CD4-positive, CD25-positive, alpha-beta regulatory T cell (primary cell): ENCODE data around the gene METTL1. TPM values are rescaled to one million over a fixed set of nuclear protein-coding genes. Genes with fewer than 3 reads are reported as not detected.

ENCODE experiments used
- ATAC-seq, 2 donors: fragments of 150-1000 bp; cut with Tn5 transposase; one replicate each; pipeline ENCODE4 v1.10.0; 2021; ENCODE audit warnings: low read depth in 2 of 2, moderate number of reproducible peaks in 2 of 2, moderate library complexity in 1 of 2
- DNase-seq, 3 donors: peaks; one replicate each; pipeline versions ENCODE4 v3.0.0 to v3.0.0-alpha.2; 2012 to 2022; ENCODE audit warnings: mixed read lengths in 1 of 3
- H3K27ac ChIP-seq: one replicate; pipeline ENCODE4 v1.7.0; 2013; ENCODE audit warnings: mild to moderate bottlenecking, low read length; ENCODE audit not compliant: insufficient read depth, poor library complexity, severe bottlenecking
- H3K27me3 ChIP-seq: one replicate; pipeline ENCODE4 v1.7.0; 2013; ENCODE audit warnings: low read length; ENCODE audit not compliant: control insufficient read depth, insufficient read depth
- H3K36me3 ChIP-seq: one replicate; pipeline ENCODE4 v1.7.0; 2013; ENCODE audit warnings: mild to moderate bottlenecking, low read length, moderate library complexity; ENCODE audit not compliant: control insufficient read depth, insufficient read depth
- H3K4me1 ChIP-seq: 2 replicates; pipeline ENCODE4 v1.7.0; 2013; ENCODE audit warnings: mild to moderate bottlenecking, low read length; ENCODE audit not compliant: insufficient read depth, control insufficient read depth, poor library complexity, severe bottlenecking
- H3K4me3 ChIP-seq: one replicate; pipeline ENCODE4 v1.7.0; 2013; ENCODE audit warnings: low read depth, mild to moderate bottlenecking, low read length, moderate library complexity
- H3K9me3 ChIP-seq, 2 experiments: 1 replicate in 1 of 2; 2 replicates in 1 of 2; pipeline ENCODE4 v1.7.0; 2013; ENCODE audit warnings: low read length in 2 of 2, mild to moderate bottlenecking in 1 of 2, moderate library complexity in 1 of 2; ENCODE audit not compliant: control insufficient read depth in 2 of 2
- H3K27ac Mint-ChIP-seq, 3 donors: one replicate each; pipeline ENCODE4 v1.8.0; 2020 to 2022; ENCODE audit warnings: mild to moderate bottlenecking in 3 of 3, mixed read lengths in 3 of 3, moderate library complexity in 2 of 3
- H3K27me3 Mint-ChIP-seq: one replicate; pipeline ENCODE4 v1.8.0; 2022; ENCODE audit warnings: mild to moderate bottlenecking, mixed read lengths
- H3K36me3 Mint-ChIP-seq: one replicate; pipeline ENCODE4 v1.8.0; 2020; ENCODE audit warnings: mixed read lengths
- H3K4me1 Mint-ChIP-seq, 4 donors: one replicate each; pipeline ENCODE4 v1.8.0; 2020 to 2022; ENCODE audit warnings: mixed read lengths in 4 of 4, mild to moderate bottlenecking in 1 of 4
- H3K4me3 Mint-ChIP-seq, 4 donors: one replicate each; pipeline ENCODE4 v1.8.0; 2020 to 2022; ENCODE audit warnings: mild to moderate bottlenecking in 4 of 4, mixed read lengths in 4 of 4, moderate library complexity in 3 of 4
- H3K9me3 Mint-ChIP-seq, 7 donors: one replicate each; pipeline ENCODE4 v1.8.0; 2020 to 2022; ENCODE audit warnings: mixed read lengths in 7 of 7, mild to moderate bottlenecking in 3 of 7, moderate library complexity in 2 of 7
- polyA plus RNA-seq, 4 donors: library from polyadenylated mRNA; unstranded; fragments of 300-500 nt; fragmentation: Illumina TruSeq; gene quantifications; one replicate each; pipeline ENCODE4 v1.2.3, GENCODE V29; 2021
- total RNA-seq: library from RNA; stranded (reverse); gene quantifications from one replicate; pipeline ENCODE4 v1.2.3, GENCODE V29; 2022

The METTL1 gene
- total and polyA plus RNA-seq, 5 donors from 2014 or later = 3.5 to 10.8 (median 7.1) TPM

DNA sequence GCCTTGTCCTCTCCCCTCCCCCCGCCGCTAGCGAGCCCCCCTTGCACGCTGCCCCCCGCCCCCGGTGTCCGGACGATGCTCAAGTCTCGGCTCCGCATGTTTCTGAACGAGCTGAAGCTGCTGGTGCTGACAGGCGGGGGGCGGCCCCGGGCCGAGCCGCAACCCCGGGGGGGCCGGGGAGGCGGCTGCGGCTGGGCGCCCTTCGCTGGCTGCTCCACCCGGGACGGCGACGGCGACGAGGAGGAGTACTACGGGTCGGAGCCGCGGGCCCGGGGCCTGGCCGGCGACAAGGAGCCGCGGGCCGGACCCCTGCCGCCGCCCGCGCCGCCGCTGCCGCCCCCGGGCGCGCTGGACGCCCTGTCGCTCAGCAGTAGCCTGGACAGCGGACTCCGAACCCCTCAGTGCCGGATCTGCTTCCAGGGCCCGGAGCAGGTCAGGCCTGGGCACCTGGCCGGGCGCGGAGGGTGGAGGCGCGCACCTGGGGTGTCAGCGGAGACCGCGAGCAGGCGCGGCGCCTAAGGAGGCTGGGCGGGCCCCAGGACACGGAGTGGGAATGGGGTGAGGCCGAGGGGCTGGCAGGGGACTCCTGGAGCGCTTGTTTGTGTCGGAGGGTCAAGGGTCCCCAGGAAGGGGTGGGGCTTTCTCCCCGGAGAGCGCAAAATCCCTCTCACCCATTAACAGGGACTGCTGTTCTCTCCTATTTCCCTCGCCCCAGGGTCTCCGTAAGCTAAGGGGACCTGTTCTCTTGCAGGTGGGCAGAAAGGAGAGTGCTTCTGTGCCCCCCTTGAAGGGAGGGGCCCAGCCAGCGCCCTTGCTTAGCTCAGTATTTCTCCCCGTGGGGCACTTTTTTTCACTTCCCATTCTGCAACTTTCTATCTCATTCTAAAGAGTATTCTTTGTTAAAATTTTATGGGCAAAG is 16.2 kb downstream of the METTL1 start:
- no peak for ATAC-seq
- peaks cover 22 to 71% (median 51%) of the 10 kb centered on the region in 4 donors for H3K4me1 Mint-ChIP-seq
- peak overlapping the region; percentile 73 for H3K4me3 ChIP-seq

DNA sequence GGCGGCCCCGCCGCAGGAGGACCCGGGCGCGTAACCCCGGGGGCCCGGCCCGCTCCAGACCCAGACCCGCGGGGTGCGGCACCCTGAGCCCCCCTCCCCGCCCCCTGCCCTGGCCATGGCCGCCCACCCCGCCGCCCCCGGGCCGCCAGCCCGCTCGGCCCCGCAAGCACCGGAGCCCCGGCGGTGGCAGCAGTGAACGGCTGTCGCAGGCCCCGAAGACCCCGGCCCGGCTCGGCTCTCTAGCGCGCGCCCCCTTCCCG is 16.8 kb downstream of the METTL1 start:
- peaks cover 13% of the 10 kb centered on the region for H3K36me3 Mint-ChIP-seq
- DNase-seq = no peak
- H3K27me3 ChIP-seq = no peaks in the 10 kb centered on the region
- H3K27me3 Mint-ChIP-seq = peaks cover 4% of the 10 kb centered on the region
- H3K4me3 Mint-ChIP-seq = no peak overlapping the region
- no peak for ATAC-seq
- peaks cover 22% of the 10 kb centered on the region for H3K36me3 ChIP-seq
- H3K27ac Mint-ChIP-seq = no peak overlapping the region
- peak overlapping the region; percentile 92 for H3K27ac ChIP-seq
- peaks cover 22 to 76% (median 50%) of the 10 kb centered on the region in 4 donors for H3K4me1 Mint-ChIP-seq
- H3K9me3 Mint-ChIP-seq = no peaks in the 10 kb centered on the region
- no peaks in the 10 kb centered on the region for H3K9me3 ChIP-seq
- H3K4me3 ChIP-seq = no peak overlapping the region
- H3K4me1 ChIP-seq = peaks cover 49% of the 10 kb centered on the region

More for the DNA sequence above, 16.2 kb downstream of the METTL1 start:
- peak overlapping the region; percentile 86 to 97 (median 92) for H3K4me3 Mint-ChIP-seq
- no peaks in the 10 kb centered on the region for H3K9me3 ChIP-seq
- no peaks in the 10 kb centered on the region for H3K9me3 Mint-ChIP-seq
- peaks cover 49% of the 10 kb centered on the region for H3K4me1 ChIP-seq
- peak overlapping the region; percentile 88 to 95 (median 93) for H3K27ac Mint-ChIP-seq
- no peaks in the 10 kb centered on the region for H3K27me3 ChIP-seq
- peaks cover 21% of the 10 kb centered on the region for H3K36me3 ChIP-seq
- peak in 2 of 3 donors; percentile 37 to 38 for DNase-seq
- H3K36me3 Mint-ChIP-seq = peaks cover 8% of the 10 kb centered on the region
- peaks cover 4% of the 10 kb centered on the region for H3K27me3 Mint-ChIP-seq
- H3K27ac ChIP-seq = peak overlapping the region; percentile 92

DNA sequence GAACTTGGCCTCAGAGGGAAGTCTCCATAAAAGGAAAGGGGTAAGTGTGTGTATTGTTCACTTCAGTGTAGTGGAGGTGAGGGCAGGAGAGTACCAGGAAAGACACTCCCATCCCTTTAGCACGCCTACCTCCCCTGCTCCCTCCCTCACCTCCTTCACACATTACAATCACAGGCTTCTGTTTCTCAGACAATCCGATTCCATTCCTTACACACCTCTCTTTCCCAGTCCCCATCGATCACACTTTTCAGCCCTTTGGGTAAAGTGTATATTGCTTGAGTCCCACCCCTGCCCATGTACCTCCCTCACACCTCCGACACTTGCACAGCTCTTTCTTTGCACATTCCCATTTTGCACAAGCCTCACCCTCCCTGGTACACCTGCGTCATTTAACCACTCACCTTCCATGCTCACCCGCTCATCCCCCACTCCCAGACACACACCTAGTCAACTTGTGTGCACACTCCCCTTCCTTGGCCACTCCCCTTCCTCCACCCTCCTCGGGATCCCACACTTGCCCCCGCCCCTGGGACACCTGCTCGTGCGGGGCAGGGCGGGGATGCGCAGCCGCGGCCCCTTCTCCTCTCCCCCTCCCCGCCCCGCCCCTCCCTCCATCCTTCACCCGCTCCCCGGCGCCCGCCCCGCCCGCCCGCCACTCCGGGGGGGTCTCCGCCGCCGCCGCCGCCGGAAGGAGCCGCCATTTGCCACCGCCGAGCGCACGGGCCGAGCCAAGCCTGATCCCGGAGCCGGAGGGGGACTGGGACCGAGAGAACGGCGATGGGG is 17.3 kb downstream of the METTL1 start, which contains the start of gene MARCHF9:
MARCHF9 (plus strand) TSS at position 693 of the 783 bp plus-strand sequence. CDS start 426 bp downstream, outside the sequence.
- no peaks in the 10 kb centered on the region for H3K9me3 Mint-ChIP-seq
- peak within 1 kb of the TSS; percentile 95 to 99 (median 98) for H3K27ac Mint-ChIP-seq
- H3K27me3 ChIP-seq = no peaks in the 10 kb centered on the region
- peaks cover 24% of the 10 kb centered on the region for H3K36me3 ChIP-seq
- ATAC-seq (peak; percentile 23 to 30), DNase-seq (peak; percentile 80 to 93 (median 87))
- peaks cover 22 to 71% (median 47%) of the 10 kb centered on the region in 4 donors for H3K4me1 Mint-ChIP-seq
- peak within 1 kb of the TSS; percentile 94 to 98 (median 96) for H3K4me3 Mint-ChIP-seq
- H3K27ac ChIP-seq = peak within 1 kb of the TSS; percentile 92
- H3K4me3 ChIP-seq = peak within 1 kb of the TSS; percentile 74
- H3K27me3 Mint-ChIP-seq = peaks cover 4% of the 10 kb centered on the region
- H3K36me3 Mint-ChIP-seq = peaks cover 13% of the 10 kb centered on the region
- no peaks in the 10 kb centered on the region for H3K9me3 ChIP-seq
- peaks cover 49% of the 10 kb centered on the region for H3K4me1 ChIP-seq

DNA sequence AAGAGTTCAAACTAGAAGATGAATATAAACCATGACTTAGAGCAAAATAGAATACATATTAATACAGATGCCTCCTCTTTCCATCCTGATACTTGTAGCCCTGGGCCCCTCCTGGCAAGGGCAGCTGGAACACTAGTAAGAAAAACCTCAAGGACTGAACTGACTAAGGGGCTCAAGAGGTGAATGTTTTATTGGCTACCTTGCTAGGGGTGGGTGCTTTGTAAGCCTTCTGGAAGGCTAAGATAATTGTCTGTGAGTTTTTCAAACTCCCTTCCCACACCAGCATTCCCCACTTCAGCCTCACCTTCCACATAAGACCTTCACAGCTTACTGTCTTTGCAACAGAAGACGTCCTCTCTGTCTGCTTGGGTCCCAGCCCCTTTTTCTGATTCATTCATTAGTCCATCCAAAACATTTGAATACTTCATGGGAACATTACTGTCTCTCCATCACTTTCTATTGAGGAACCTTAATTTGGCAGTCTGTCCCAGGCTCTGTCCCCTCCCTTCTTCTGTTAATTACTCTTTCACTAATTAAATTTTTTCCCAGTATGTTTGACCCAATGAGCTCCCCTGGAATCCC is 18.1 kb downstream of the METTL1 start:
- Mint-ChIP-seq H3K4me1 (peaks cover 22 to 68% (median 41%) of the 10 kb centered on the region in 4 donors), H3K36me3 (peaks cover 8% of the 10 kb centered on the region), H3K27me3 (peaks cover 4% of the 10 kb centered on the region), H3K9me3 (no peaks in the 10 kb centered on the region), H3K4me3 (peak overlapping the region; percentile 90 to 98 (median 96)), H3K27ac (peak overlapping the region; percentile 95 to 99 (median 98))
- no peak for DNase-seq
- Histone ChIP-seq H3K4me3 (peak overlapping the region; percentile 74), H3K27ac (peak overlapping the region; percentile 92), H3K4me1 (peaks cover 49% of the 10 kb centered on the region), H3K27me3 (no peaks in the 10 kb centered on the region), H3K36me3 (peaks cover 25% of the 10 kb centered on the region), H3K9me3 (no peaks in the 10 kb centered on the region)
- ATAC-seq = no peak

DNA sequence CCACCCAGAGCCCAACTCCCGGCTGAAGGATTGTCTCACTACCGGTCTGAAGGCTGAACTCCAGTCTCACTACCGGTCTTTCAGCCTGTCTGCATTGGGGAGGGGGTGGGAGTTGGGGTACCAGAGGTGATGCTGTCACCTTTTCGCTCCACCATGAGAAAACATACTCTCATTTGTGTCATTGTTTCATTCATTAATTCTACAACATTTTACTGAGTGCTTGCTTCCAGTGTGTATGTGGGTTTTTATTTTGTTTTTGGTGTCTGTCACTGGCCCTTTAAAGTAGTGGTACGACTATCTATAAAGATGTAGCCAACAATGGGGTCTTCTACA is 19.3 kb downstream of the METTL1 start:
- no peaks in the 10 kb centered on the region for H3K27me3 ChIP-seq
- H3K4me3 ChIP-seq = peak overlapping the region; percentile 69
- H3K9me3 ChIP-seq = no peaks in the 10 kb centered on the region
- Mint-ChIP-seq H3K4me1 (peaks cover 22 to 63% (median 41%) of the 10 kb centered on the region in 4 donors), H3K27me3 (peaks cover 4% of the 10 kb centered on the region), H3K36me3 (peaks cover 10% of the 10 kb centered on the region), H3K9me3 (no peaks in the 10 kb centered on the region), H3K27ac (peak overlapping the region; percentile 62 to 99 (median 98)), H3K4me3 (peak overlapping the region; percentile 90 to 98 (median 93))
- H3K4me1 ChIP-seq = peaks cover 49% of the 10 kb centered on the region
- peaks cover 20% of the 10 kb centered on the region for H3K36me3 ChIP-seq
- DNase-seq (no peak), ATAC-seq (no peak)
- H3K27ac ChIP-seq = peak overlapping the region; percentile 92

DNA sequence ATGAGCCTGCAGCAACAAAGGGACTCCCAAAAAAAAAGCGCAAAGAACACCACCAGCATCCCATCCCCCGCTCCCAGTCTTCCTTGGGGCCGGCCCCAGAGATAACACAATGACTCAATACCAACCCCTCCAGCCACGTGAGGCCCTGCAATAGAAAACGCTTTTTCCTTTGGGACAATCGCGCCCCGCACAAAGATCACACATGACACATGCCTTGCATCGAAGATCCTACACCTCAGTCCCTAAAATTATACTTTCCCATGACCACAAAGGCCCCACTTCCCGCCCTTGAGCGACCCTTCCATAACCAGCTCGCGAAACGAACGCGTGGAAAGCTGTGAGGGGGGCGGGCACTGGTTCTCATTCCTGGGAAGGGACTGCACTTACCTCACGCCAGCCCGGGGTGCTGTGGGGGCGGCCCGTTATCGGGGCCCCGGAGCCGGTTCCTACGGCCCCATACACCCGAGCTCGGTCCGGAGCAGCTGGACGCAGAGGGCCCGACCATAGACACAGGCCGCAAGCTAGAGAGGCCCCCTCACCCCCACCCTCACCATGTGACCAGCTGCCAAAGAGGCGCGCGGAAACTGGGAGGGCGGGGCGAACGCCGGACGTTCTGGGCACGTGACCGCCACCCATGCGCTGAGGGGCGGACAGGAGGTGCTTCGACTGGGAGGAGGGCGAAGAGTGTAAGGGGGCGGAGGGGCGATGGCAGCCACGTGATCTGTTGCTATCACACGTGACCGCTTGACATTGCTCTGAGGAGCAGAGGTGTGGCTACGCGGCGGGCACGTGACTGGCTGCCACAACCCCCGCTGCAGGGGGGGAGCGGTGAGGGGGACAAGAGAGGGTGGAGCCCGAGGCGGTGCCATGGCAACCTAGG is 19.9 kb downstream of the METTL1 start, which contains the start of gene CDK4:
CDK4 (minus strand) TSS at position 523 of the 880 bp plus-strand sequence. CDS start 593 bp downstream, outside the sequence.
- H3K27me3 Mint-ChIP-seq = peaks cover 4% of the 10 kb centered on the region
- Histone ChIP-seq H3K9me3 (no peaks in the 10 kb centered on the region), H3K27me3 (no peaks in the 10 kb centered on the region), H3K4me3 (peak within 1 kb of the TSS; percentile 69), H3K4me1 (peaks cover 47% of the 10 kb centered on the region), H3K36me3 (peaks cover 24% of the 10 kb centered on the region), H3K27ac (peak within 1 kb of the TSS; percentile 92)
- peak within 1 kb of the TSS; percentile 69 to 99 (median 98) for H3K27ac Mint-ChIP-seq
- peaks cover 10% of the 10 kb centered on the region for H3K36me3 Mint-ChIP-seq
- H3K9me3 Mint-ChIP-seq = no peaks in the 10 kb centered on the region
- peak within 1 kb of the TSS; percentile 90 to 98 (median 93) for H3K4me3 Mint-ChIP-seq
- H3K4me1 Mint-ChIP-seq = peaks cover 22 to 61% (median 42%) of the 10 kb centered on the region in 4 donors
- peak; percentile 83 to 85 for ATAC-seq
- DNase-seq = peak; percentile 99 to 100 (median 100)
